ENCODE measurements around the gene RASGRF1.
A peak's percentile ranks its signal among the peaks of the same experiment; 100 is the strongest.

Gene RASGRF1

GRCh38 chr15:79093352-79093935, 2.9 kb upstream of the RASGRF1 start:
- no peak for DNase-seq

- no peak for DNase-seq
Observed at GRCh38 chr15:79092382-79092781, 1.8 kb upstream of the RASGRF1 start.

- peak; percentile 3 for DNase-seq
Observed at GRCh38 chr15:79091204-79091867, 756 bp upstream of the RASGRF1 start.

GRCh38 chr15:79089890-79090486, 592 bp downstream of the RASGRF1 start:
- no peak for DNase-seq

GRCh38 chr15:79089331-79089889, 1.2 kb downstream of the RASGRF1 start:
- no peak for DNase-seq

GRCh38 chr15:79088426-79089205, 2.0 kb downstream of the RASGRF1 start:
- DNase-seq: no peak

- no peak for DNase-seq
Observed at GRCh38 chr15:79086814-79087213, 3.8 kb downstream of the RASGRF1 start.

- DNase-seq: no peak
Observed at GRCh38 chr15:79084308-79084968, 6.1 kb downstream of the RASGRF1 start.

- DNase-seq: no peak
Observed at GRCh38 chr15:79083154-79083553, 7.4 kb downstream of the RASGRF1 start.

- no peak for DNase-seq
Observed at GRCh38 chr15:79082363-79083070, 8.1 kb downstream of the RASGRF1 start.

GRCh38 chr15:79078763-79079410, 11.7 kb downstream of the RASGRF1 start:
- DNase-seq: no peak

GRCh38 chr15:79078003-79078402, 12.6 kb downstream of the RASGRF1 start:
- no peak for DNase-seq

- DNase-seq: no peak
Observed at GRCh38 chr15:79076661-79077060, 13.9 kb downstream of the RASGRF1 start.

- no peak for DNase-seq
Observed at GRCh38 chr15:79075256-79075655, 15.3 kb downstream of the RASGRF1 start.

GRCh38 chr15:79073336-79073735, 17.2 kb downstream of the RASGRF1 start:
- no peak for DNase-seq

GRCh38 chr15:79071901-79072300, 18.7 kb downstream of the RASGRF1 start:
- no peak for DNase-seq

GRCh38 chr15:79068790-79069189, 21.8 kb downstream of the RASGRF1 start:
- no peak for DNase-seq

- DNase-seq: no peak
Observed at GRCh38 chr15:79067969-79068368, 22.6 kb downstream of the RASGRF1 start.

- no peak for DNase-seq
Observed at GRCh38 chr15:79067072-79067833, 23.3 kb downstream of the RASGRF1 start.

GRCh38 chr15:79066391-79067071, 24.0 kb downstream of the RASGRF1 start:
- DNase-seq: no peak

All from fibroblast of skin of right quadriceps (primary cell).